CD14-positive monocyte (primary cell): ENCODE data around the gene ASIC2. TPM values are rescaled to one million over a fixed set of nuclear protein-coding genes. Genes with fewer than 3 reads are reported as not detected.
A peak's percentile ranks its signal among the peaks of the same experiment; 100 is the strongest.

ENCODE experiments used
- DNase-seq, 3 donors: peaks; one replicate each; pipeline ENCODE4 v3.0.0-alpha.2; 2011 to 2022
- H2AFZ ChIP-seq: 2 replicates; pipeline ENCODE4 v1.6.0; 2012; ENCODE audit warnings: mild to moderate bottlenecking, low read depth, low read length, inconsistent platforms; ENCODE audit not compliant: insufficient read depth, poor library complexity, severe bottlenecking
- H3K27ac ChIP-seq, 2 donors: 1 replicate in 1 of 2; 2 replicates in 1 of 2; pipeline ENCODE4 v1.5.1; 2012 to 2013; ENCODE audit warnings: low read length in 2 of 2, control low read depth in 1 of 2, inconsistent platforms in 1 of 2, low read depth in 1 of 2, mild to moderate bottlenecking in 1 of 2
- H3K27me3 ChIP-seq, 2 donors: one replicate each; pipeline versions ENCODE4 v1.6.0 to v1.6.1; 2011 to 2013; ENCODE audit warnings: low read length in 2 of 2; ENCODE audit not compliant: control insufficient read depth in 2 of 2, insufficient read depth in 2 of 2
- H3K36me3 ChIP-seq, 2 donors: replicated peaks in 1 of 2; 1 replicate in 1 of 2; 2 replicates in 1 of 2; pipeline versions ENCODE4 v1.5.1 to v1.6.1; 2012 to 2013; ENCODE audit warnings: low read length in 2 of 2, control low read depth in 1 of 2, inconsistent platforms in 1 of 2, mild to moderate bottlenecking in 1 of 2; ENCODE audit not compliant: insufficient read depth in 2 of 2, control insufficient read depth in 1 of 2
- H3K4me1 ChIP-seq, 2 donors: 1 replicate in 1 of 2; 2 replicates in 1 of 2; pipeline versions ENCODE4 v1.5.1 to v1.6.1; 2012 to 2013; ENCODE audit warnings: low read length in 2 of 2, control low read depth in 1 of 2, inconsistent platforms in 1 of 2, mild to moderate bottlenecking in 1 of 2, moderate library complexity in 1 of 2; ENCODE audit not compliant: insufficient read depth in 2 of 2, control insufficient read depth in 1 of 2
- H3K4me2 ChIP-seq: replicated peaks from 2 replicates; pipeline ENCODE3; 2012; ENCODE audit warnings: low read length, moderate library complexity, mild to moderate bottlenecking; ENCODE audit not compliant: poor library complexity, severe bottlenecking; ENCODE audit errors: extremely low read depth
- H3K4me3 ChIP-seq, 3 experiments: fragments of 200-600 bp in 1 of 3; sonication (generic) in 1 of 3; replicated peaks in 1 of 3; 1 replicate in 2 of 3; 2 replicates in 1 of 3; pipeline ENCODE4 v1.5.1; 2011 to 2013; ENCODE audit warnings: low read length in 3 of 3, mild to moderate bottlenecking in 3 of 3, control low read depth in 2 of 3, low read depth in 2 of 3, inconsistent platforms in 1 of 3, moderate library complexity in 1 of 3
- H3K79me2 ChIP-seq: 2 replicates; pipeline ENCODE4 v1.6.0; 2012; ENCODE audit warnings: mild to moderate bottlenecking, control low read depth, inconsistent platforms, low read length, moderate library complexity; ENCODE audit not compliant: insufficient read depth
- H3K9ac ChIP-seq: 2 replicates; pipeline ENCODE4 v1.6.0; 2017; ENCODE audit warnings: low read length, mild to moderate bottlenecking; ENCODE audit not compliant: insufficient read depth, poor library complexity, severe bottlenecking
- H3K9me3 ChIP-seq, 2 donors: replicated peaks in 1 of 2; 1 replicate in 1 of 2; 2 replicates in 1 of 2; pipeline versions ENCODE4 v1.5.1 to v1.6.1; 2012 to 2013; ENCODE audit warnings: low read length in 2 of 2, control low read depth in 1 of 2; ENCODE audit not compliant: control insufficient read depth in 1 of 2, insufficient read depth in 1 of 2
- H4K20me1 ChIP-seq: 2 replicates; pipeline ENCODE4 v1.6.0; 2012; ENCODE audit warnings: mild to moderate bottlenecking, low read length, control low read depth, moderate library complexity; ENCODE audit not compliant: insufficient read depth
- H3K27ac Mint-ChIP-seq, 7 donors: one replicate each; pipeline ENCODE4 v1.8.0; 2020; ENCODE audit warnings: mild to moderate bottlenecking in 7 of 7, mixed read lengths in 7 of 7, moderate library complexity in 6 of 7, inconsistent platforms in 2 of 7
- H3K27me3 Mint-ChIP-seq, 3 donors: one replicate each; pipeline ENCODE4 v1.8.0; 2021 to 2022; ENCODE audit warnings: low read depth in 3 of 3, mild to moderate bottlenecking in 3 of 3, mixed read lengths in 3 of 3, moderate library complexity in 3 of 3, inconsistent platforms in 1 of 3
- H3K36me3 Mint-ChIP-seq, 2 donors: one replicate each; pipeline ENCODE4 v1.8.0; 2020; ENCODE audit warnings: mixed read lengths in 2 of 2, inconsistent platforms in 1 of 2, mild to moderate bottlenecking in 1 of 2
- H3K4me1 Mint-ChIP-seq: one replicate; pipeline ENCODE4 v1.8.0; 2020; ENCODE audit warnings: mild to moderate bottlenecking, mixed read lengths
- H3K4me3 Mint-ChIP-seq, 2 donors: one replicate each; pipeline ENCODE4 v1.8.0; 2020; ENCODE audit warnings: mild to moderate bottlenecking in 2 of 2, mixed read lengths in 2 of 2, moderate library complexity in 1 of 2
- H3K9me3 Mint-ChIP-seq, 7 donors: one replicate each; pipeline ENCODE4 v1.8.0; 2020 to 2022; ENCODE audit warnings: mixed read lengths in 7 of 7, mild to moderate bottlenecking in 6 of 7, moderate library complexity in 6 of 7, inconsistent platforms in 2 of 7
- CTCF ChIP-seq: fragments of 200-600 bp; IDR thresholded peaks from one replicate; pipeline ENCODE4 v1.8.0; 2022; ENCODE audit warnings: antibody characterized with exemption, mild to moderate bottlenecking
- WGBS: methylation state at CpG from one replicate; pipeline ENCODE4 v1.1.5; 2013; ENCODE audit warnings: missing lambda C conversion rate; ENCODE audit not compliant: insufficient coverage; 5-methylcytosine and 5-hydroxymethylcytosine counted together
- intact Hi-C, 2 donors: fragments of 100-400 bp; cut with micrococcal nuclease; formaldehyde crosslinking; loops; one replicate each; pipeline versions ENCODE4 v1.15.0 to v1.15.1; 2023
- polyA plus RNA-seq, 3 donors: library from polyadenylated mRNA; depleted of rRNA in 1 of 3; unstranded in 2 of 3; stranded (reverse) in 1 of 3; fragments of 300-500 nt in 2 of 3; fragments of >200 nt in 1 of 3; fragmentation: Illumina TruSeq in 2 of 3; gene quantifications; 1 replicate in 2 of 3; 2 replicates in 1 of 3; pipeline ENCODE4 v1.2.3, GENCODE V29; 2012 to 2021

ASIC2 gene
- polyA plus RNA-seq, 3 donors = not detected

DNA sequence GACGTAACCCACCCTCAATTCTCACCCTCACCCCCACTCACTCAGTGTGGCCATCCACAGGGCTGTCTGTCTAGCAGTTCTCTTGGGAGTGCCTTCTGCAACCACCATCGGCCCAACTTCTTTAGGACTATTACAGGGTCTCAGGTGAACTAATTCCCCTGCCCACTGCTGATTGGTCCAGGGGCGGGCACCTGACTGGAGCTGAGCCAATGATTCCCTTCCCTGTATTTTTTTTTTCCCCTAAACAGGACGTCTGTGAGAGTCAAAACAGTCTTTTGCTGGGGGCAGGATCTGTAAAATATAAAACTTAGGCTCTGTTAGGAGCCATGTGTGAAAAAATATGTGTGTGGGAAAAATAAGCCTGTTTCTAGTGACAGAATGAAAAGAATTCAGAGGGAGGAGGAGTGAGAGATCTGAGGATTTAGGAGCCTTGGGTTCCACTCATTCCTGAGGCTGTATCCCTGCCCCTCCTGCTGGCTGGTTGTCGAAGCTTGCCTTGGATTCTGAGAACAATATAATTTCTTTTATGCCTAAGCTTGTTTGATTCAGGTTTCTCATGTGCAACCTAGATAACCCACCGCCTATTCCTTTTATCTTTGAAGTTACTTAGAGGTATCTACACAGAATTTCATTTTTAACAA lies 186.4 kb downstream of the ASIC2 start:
- Mint-ChIP-seq H3K4me1 (no peaks in the 10 kb centered on the region), H3K9me3 (peaks cover 3 to 12% (median 5%) of the 10 kb centered on the region in 7 donors), H3K27me3 (peaks cover 0 to 5% (median 4%) of the 10 kb centered on the region in 3 donors), H3K27ac (peak overlapping the region in 1 of 7 donors; percentile 14), H3K4me3 (no peak overlapping the region), H3K36me3 (no peaks in the 10 kb centered on the region)
- intact Hi-C loops = no loop called here
- no peak for DNase-seq
- Histone ChIP-seq H3K9ac (no peak overlapping the region), H3K36me3 (no peaks in the 10 kb centered on the region), H3K27me3 (no peaks in the 10 kb centered on the region), H3K4me3 (no peak overlapping the region), H2AFZ (no peak overlapping the region), H3K79me2 (no peaks in the 10 kb centered on the region), H3K4me2 (no peak overlapping the region), H3K27ac (no peak overlapping the region), H3K9me3 (peaks cover 0 to 4% of the 10 kb centered on the region in 2 donors), H3K4me1 (no peaks in the 10 kb centered on the region), H4K20me1 (no peaks in the 10 kb centered on the region)
- TF ChIP-seq CTCF = no peak
- WGBS = 95% methylated on average over 2 of the region's 6 CpGs

DNA sequence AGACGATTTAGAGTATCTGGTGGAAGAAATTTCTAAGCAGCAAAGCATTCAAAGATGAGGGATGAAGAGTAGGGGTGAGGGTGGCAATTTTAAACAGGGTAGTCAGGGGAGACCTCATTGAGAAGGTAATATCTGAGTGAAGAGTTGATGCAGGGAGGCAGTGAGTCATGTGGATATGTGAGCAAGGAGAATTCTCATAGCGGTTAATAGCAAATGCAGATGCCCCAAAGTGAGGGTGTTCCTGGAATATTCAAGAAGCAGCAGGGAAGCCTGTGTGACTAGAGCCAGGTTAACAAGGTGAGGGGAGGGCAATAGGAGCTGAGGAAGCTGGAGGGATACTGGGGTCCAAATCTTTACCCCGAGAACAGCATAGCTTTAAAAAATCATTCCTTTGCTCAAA lies 187.2 kb downstream of the ASIC2 start:
- no peak for TF ChIP-seq CTCF
- no peaks in the 10 kb centered on the region for H3K27me3 ChIP-seq
- peaks cover 0 to 4% of the 10 kb centered on the region in 2 donors for H3K9me3 ChIP-seq
- no peak for DNase-seq
- H2AFZ ChIP-seq = no peak overlapping the region
- no peak overlapping the region for H3K4me3 ChIP-seq
- no peak overlapping the region for H3K27ac Mint-ChIP-seq
- intact Hi-C loops = no loop called here
- H3K4me2 ChIP-seq = no peak overlapping the region
- H3K27me3 Mint-ChIP-seq = peaks cover 0 to 5% (median 4%) of the 10 kb centered on the region in 3 donors
- peaks cover 3 to 12% (median 5%) of the 10 kb centered on the region in 7 donors for H3K9me3 Mint-ChIP-seq
- WGBS = 50% methylated on average over 2 of the region's 3 CpGs
- H3K9ac ChIP-seq = no peak overlapping the region
- H3K4me1 ChIP-seq = no peaks in the 10 kb centered on the region
- H3K36me3 ChIP-seq = no peaks in the 10 kb centered on the region
- H3K79me2 ChIP-seq = no peaks in the 10 kb centered on the region
- no peaks in the 10 kb centered on the region for H3K36me3 Mint-ChIP-seq
- H3K27ac ChIP-seq = no peak overlapping the region
- no peaks in the 10 kb centered on the region for H3K4me1 Mint-ChIP-seq
- no peaks in the 10 kb centered on the region for H4K20me1 ChIP-seq
- no peak overlapping the region for H3K4me3 Mint-ChIP-seq
